ENCODE data around the gene METTL17. TPM values are rescaled to one million over a fixed set of nuclear protein-coding genes. Genes with fewer than 3 reads are reported as not detected.

The METTL17 gene
- total RNA-seq, 2 donors from 2014 or later: 65.1 to 80.2 TPM

DNA sequence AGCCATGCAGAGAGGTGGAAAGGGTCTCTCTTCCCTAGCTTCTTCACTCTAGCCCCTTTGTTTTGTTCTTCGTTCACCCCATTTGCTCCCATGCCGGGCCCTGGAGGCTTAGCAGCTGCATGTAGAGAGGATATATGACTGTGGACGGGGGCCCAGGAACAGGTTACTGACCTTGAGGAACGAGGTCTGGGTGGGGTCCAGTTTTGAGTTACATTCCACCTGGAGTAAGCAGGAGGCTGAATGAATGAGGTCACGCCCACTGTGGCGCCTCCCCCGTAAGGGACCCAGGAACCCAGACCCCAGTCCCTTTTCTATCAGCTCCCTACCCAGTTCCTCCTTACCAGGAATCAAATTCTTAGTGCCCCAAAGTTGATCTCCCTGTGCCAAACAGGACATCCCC lies 28.5 kb downstream of the METTL17 start:
- H3K9me3 ChIP-seq (ENCODE audit: control insufficient read depth, low read length): no peaks in the 10 kb centered on the region
- TF ChIP-seq, protein P1, sequence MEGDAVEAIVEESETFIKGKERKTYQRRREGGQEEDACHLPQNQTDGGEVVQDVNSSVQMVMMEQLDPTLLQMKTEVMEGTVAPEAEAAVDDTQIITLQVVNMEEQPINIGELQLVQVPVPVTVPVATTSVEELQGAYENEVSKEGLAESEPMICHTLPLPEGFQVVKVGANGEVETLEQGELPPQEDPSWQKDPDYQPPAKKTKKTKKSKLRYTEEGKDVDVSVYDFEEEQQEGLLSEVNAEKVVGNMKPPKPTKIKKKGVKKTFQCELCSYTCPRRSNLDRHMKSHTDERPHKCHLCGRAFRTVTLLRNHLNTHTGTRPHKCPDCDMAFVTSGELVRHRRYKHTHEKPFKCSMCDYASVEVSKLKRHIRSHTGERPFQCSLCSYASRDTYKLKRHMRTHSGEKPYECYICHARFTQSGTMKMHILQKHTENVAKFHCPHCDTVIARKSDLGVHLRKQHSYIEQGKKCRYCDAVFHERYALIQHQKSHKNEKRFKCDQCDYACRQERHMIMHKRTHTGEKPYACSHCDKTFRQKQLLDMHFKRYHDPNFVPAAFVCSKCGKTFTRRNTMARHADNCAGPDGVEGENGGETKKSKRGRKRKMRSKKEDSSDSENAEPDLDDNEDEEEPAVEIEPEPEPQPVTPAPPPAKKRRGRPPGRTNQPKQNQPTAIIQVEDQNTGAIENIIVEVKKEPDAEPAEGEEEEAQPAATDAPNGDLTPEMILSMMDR (conservative IDR thresholded peaks at IDR 0.05): no peak
- H3K27ac ChIP-seq (ENCODE audit: low read depth, low read length): no peak overlapping the region
- Mint-ChIP-seq H3K4me3 (no peak overlapping the region), H3K27ac (no peak overlapping the region), H3K36me3 (ENCODE audit: low read depth) (peaks cover 42% of the 10 kb centered on the region), H3K27me3 (ENCODE audit: insufficient read depth) (peaks cover 17% of the 10 kb centered on the region), H3K9me3 (no peaks in the 10 kb centered on the region), H3K4me1 (peaks cover 15% of the 10 kb centered on the region)
- DNase-seq: no peak
- no peak overlapping the region for H3K4me3 ChIP-seq (ENCODE audit: low read length)
- peaks cover 6% of the 10 kb centered on the region for H3K36me3 ChIP-seq (ENCODE audit: control insufficient read depth, insufficient read depth, low read length)
- no peaks in the 10 kb centered on the region for H3K27me3 ChIP-seq (ENCODE audit: control insufficient read depth, insufficient read depth, low read length, poor library complexity, severe bottlenecking)
- no peak overlapping the region for H3K9ac ChIP-seq (ENCODE audit: extremely low read depth, low read length, poor library complexity, severe bottlenecking)
- H3K4me1 ChIP-seq (ENCODE audit: control insufficient read depth, insufficient read depth, low read length): no peaks in the 10 kb centered on the region
- 86 to 90% methylated on average over 6 to 7 of the region's 7 CpGs for WGBS, 2 experiments (ENCODE audit: insufficient coverage in 1 of 2, insufficient read length in 1 of 2)

DNA sequence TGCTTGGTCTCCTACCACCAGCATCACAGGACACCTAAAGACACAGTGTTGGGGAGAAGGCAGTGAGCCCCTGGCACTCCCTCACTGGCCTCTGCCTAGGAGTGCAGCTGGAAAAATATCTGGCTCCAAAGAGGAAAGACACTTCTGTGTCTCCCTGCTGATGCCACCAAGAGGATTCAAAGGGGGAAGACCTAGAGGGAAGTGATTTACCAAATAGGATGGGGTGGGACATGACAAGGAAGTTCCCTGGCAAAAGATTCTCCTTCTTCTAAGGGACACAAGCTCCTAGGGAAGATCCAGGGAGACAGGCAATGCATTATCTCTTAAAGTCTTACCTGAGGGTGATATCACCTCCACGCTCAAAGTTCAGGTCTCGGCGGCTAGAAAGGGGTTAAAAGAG lies 29.0 kb downstream of the METTL17 start:
- WGBS, 2 experiments (ENCODE audit: insufficient coverage in 1 of 2, insufficient read length in 1 of 2): 95% methylated on average over 3 of the region's 3 CpGs; no CpG with 5 or more reads in 1 of the 2 experiments
- peaks cover 6% of the 10 kb centered on the region for H3K36me3 ChIP-seq (ENCODE audit: control insufficient read depth, insufficient read depth, low read length)
- H3K4me1 ChIP-seq (ENCODE audit: control insufficient read depth, insufficient read depth, low read length): no peaks in the 10 kb centered on the region
- H3K27me3 Mint-ChIP-seq (ENCODE audit: insufficient read depth): peaks cover 21% of the 10 kb centered on the region
- no peaks in the 10 kb centered on the region for H3K9me3 Mint-ChIP-seq
- no peak overlapping the region for H3K9ac ChIP-seq (ENCODE audit: extremely low read depth, low read length, poor library complexity, severe bottlenecking)
- peaks cover 3% of the 10 kb centered on the region for H3K27me3 ChIP-seq (ENCODE audit: control insufficient read depth, insufficient read depth, low read length, poor library complexity, severe bottlenecking)
- no peak overlapping the region for H3K27ac Mint-ChIP-seq
- TF ChIP-seq, protein P1 (conservative IDR thresholded peaks at IDR 0.05): no peak
- no peak overlapping the region for H3K4me3 ChIP-seq (ENCODE audit: low read length)
- H3K27ac ChIP-seq (ENCODE audit: low read depth, low read length): no peak overlapping the region
- no peaks in the 10 kb centered on the region for H3K9me3 ChIP-seq (ENCODE audit: control insufficient read depth, low read length)
- H3K36me3 Mint-ChIP-seq (ENCODE audit: low read depth): peaks cover 42% of the 10 kb centered on the region
- H3K4me1 Mint-ChIP-seq: peaks cover 20% of the 10 kb centered on the region
- DNase-seq: no peak
- H3K4me3 Mint-ChIP-seq: no peak overlapping the region

DNA sequence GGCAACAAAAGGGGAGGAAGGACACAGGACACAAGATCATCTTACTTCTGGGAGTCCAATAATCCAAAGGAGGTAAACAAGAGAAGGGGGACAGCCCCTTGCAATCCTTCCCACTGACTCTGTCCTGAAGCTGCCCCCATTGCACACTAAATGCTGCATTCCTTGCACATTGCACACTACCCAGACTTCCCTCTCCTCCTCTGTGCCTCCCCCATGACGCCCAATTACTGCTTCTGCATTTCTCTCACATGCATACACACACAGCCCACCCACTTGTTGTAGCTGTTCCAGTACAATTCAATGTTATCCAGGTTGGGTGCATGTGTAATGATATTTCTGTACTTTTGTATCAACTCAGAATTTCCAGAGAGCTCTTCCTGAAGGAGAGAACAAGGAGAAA lies 29.6 kb downstream of the METTL17 start:
- DNase-seq: no peak
- no peak overlapping the region for H3K27ac Mint-ChIP-seq
- no peaks in the 10 kb centered on the region for H3K9me3 ChIP-seq (ENCODE audit: control insufficient read depth, low read length)
- H3K36me3 Mint-ChIP-seq (ENCODE audit: low read depth): peaks cover 42% of the 10 kb centered on the region
- WGBS, 2 experiments (ENCODE audit: insufficient coverage in 1 of 2, insufficient read length in 1 of 2): 86% methylated on average over 1 of the region's 1 CpG; no CpG with 5 or more reads in 1 of the 2 experiments
- H3K4me1 Mint-ChIP-seq: peaks cover 25% of the 10 kb centered on the region
- H3K27me3 Mint-ChIP-seq (ENCODE audit: insufficient read depth): peaks cover 26% of the 10 kb centered on the region
- H3K36me3 ChIP-seq (ENCODE audit: control insufficient read depth, insufficient read depth, low read length): peaks cover 6% of the 10 kb centered on the region
- TF ChIP-seq, protein P1 (conservative IDR thresholded peaks at IDR 0.05): no peak
- no peak overlapping the region for H3K4me3 ChIP-seq (ENCODE audit: low read length)
- peaks cover 8% of the 10 kb centered on the region for H3K27me3 ChIP-seq (ENCODE audit: control insufficient read depth, insufficient read depth, low read length, poor library complexity, severe bottlenecking)
- no peaks in the 10 kb centered on the region for H3K9me3 Mint-ChIP-seq
- H3K4me3 Mint-ChIP-seq: no peak overlapping the region
- H3K4me1 ChIP-seq (ENCODE audit: control insufficient read depth, insufficient read depth, low read length): no peaks in the 10 kb centered on the region
- H3K9ac ChIP-seq (ENCODE audit: extremely low read depth, low read length, poor library complexity, severe bottlenecking): no peak overlapping the region
- no peak overlapping the region for H3K27ac ChIP-seq (ENCODE audit: low read depth, low read length)
